WTC11 (cell line): ENCODE results near the gene NAV2. TPM values are rescaled to one million over a fixed set of nuclear protein-coding genes. Genes with fewer than 3 reads are reported as not detected.

Experiments used
- ATAC-seq: fragments of 200-7000 bp; cut with Tn5 transposase; 2 replicates; pipeline ENCODE4 v1.10.0; 2021; ENCODE audit warnings: mild to moderate bottlenecking, moderate library complexity
- CTCF ChIA-PET: fragments of 300-600 bp; sonication (Branson Sonifier 250); formaldehyde crosslinking; loops from one replicate; lab custom pipeline; 2021; ENCODE audit warnings: antibody characterized with exemption; lab: Charles Lee
- POLR2A ChIA-PET: fragments of 350-600 bp; sonication (Branson Sonifier 250); formaldehyde crosslinking; loops from one replicate; lab custom pipeline; 2021; ENCODE audit warnings: antibody characterized with exemption; lab: Charles Lee
- DNase-seq: peaks from one replicate; pipeline ENCODE4 v3.0.0; 2021; ENCODE audit warnings: low spot score
- H3K27ac Mint-ChIP-seq: 2 replicates; pipeline ENCODE4 v1.8.0; 2021; ENCODE audit warnings: mixed read lengths
- H3K27me3 Mint-ChIP-seq: 2 replicates; pipeline ENCODE4 v1.8.0; 2021; ENCODE audit warnings: low read depth, mild to moderate bottlenecking, moderate library complexity, mixed read lengths
- H3K36me3 Mint-ChIP-seq: 2 replicates; pipeline ENCODE4 v1.8.0; 2021; ENCODE audit warnings: mixed read lengths
- H3K4me1 Mint-ChIP-seq: 2 replicates; pipeline ENCODE4 v1.8.0; 2022; ENCODE audit warnings: mixed read lengths
- H3K4me3 Mint-ChIP-seq: 2 replicates; pipeline ENCODE4 v1.8.0; 2021; ENCODE audit warnings: mild to moderate bottlenecking, moderate library complexity, mixed read lengths
- H3K9me3 Mint-ChIP-seq: 2 replicates; pipeline ENCODE4 v1.8.0; 2021; ENCODE audit warnings: mixed read lengths
- ELF4 ChIP-seq: sonication (generic); formaldehyde crosslinking; IDR thresholded peaks from 2 replicates; pipeline ENCODE4 v1.8.1; 2022; ENCODE audit warnings: low read depth, mild to moderate bottlenecking, moderate library complexity, missing genetic modification reagents
- FOXK1 ChIP-seq: sonication (generic); formaldehyde crosslinking; IDR thresholded peaks from 2 replicates; pipeline ENCODE4 v1.8.0; 2022; ENCODE audit warnings: mild to moderate bottlenecking, moderate library complexity, missing genetic modification reagents
- NFE2L1 ChIP-seq: sonication (generic); formaldehyde crosslinking; IDR thresholded peaks from 2 replicates; pipeline ENCODE4 v1.8.1; 2023; ENCODE audit warnings: missing genetic modification reagents
- NR3C1 ChIP-seq: sonication (generic); formaldehyde crosslinking; conservative IDR thresholded peaks from 2 replicates; pipeline ENCODE4 v1.8.1; 2023; ENCODE audit warnings: low read depth, mild to moderate bottlenecking, missing genetic modification reagents
- RELA ChIP-seq: sonication (generic); formaldehyde crosslinking; IDR thresholded peaks from 2 replicates; pipeline ENCODE4 v1.8.1; 2022; ENCODE audit warnings: missing genetic modification reagents, mild to moderate bottlenecking, borderline replicate concordance
- SMAD4 ChIP-seq: sonication (generic); formaldehyde crosslinking; IDR thresholded peaks from 2 replicates; pipeline ENCODE4 v1.8.0; 2022; ENCODE audit warnings: mild to moderate bottlenecking, missing genetic modification reagents
- SP1 ChIP-seq: sonication (generic); formaldehyde crosslinking; conservative IDR thresholded peaks from 2 replicates; pipeline ENCODE4 v1.8.1; 2022; ENCODE audit warnings: missing genetic modification reagents
- TEAD1 ChIP-seq: sonication (generic); formaldehyde crosslinking; IDR thresholded peaks from 2 replicates; pipeline ENCODE4 v1.8.0; 2022; ENCODE audit warnings: mild to moderate bottlenecking, missing genetic modification reagents
- ZNF317 ChIP-seq: sonication (generic); formaldehyde crosslinking; IDR thresholded peaks from 2 replicates; pipeline ENCODE4 v1.8.1; 2023; ENCODE audit warnings: low read depth, mild to moderate bottlenecking, moderate library complexity, missing genetic modification reagents, borderline replicate concordance
- ZNF396 ChIP-seq: fragments of 250-450 bp; sonication (Bioruptor Pico); IDR thresholded peaks from 2 replicates; pipeline ENCODE4 v1.8.0; 2021; ENCODE audit warnings: mild to moderate bottlenecking, moderate library complexity, borderline replicate concordance
- total RNA-seq: library from RNA; stranded (reverse); gene quantifications from 3 replicates; pipeline ENCODE4 v1.2.3, GENCODE V29; 2021
- TF ChIP-seq, protein P1 (sequence below): fragments of 250-450 bp; sonication (Bioruptor Pico); IDR thresholded peaks from 2 replicates; pipeline ENCODE4 v1.9.0; 2021; ENCODE audit warnings: moderate library complexity, mild to moderate bottlenecking, inconsistent platforms, borderline replicate concordance
- TF ChIP-seq, protein P2 (sequence below): sonication (generic); formaldehyde crosslinking; IDR thresholded peaks from 2 replicates; pipeline ENCODE4 v1.8.0; 2022; ENCODE audit warnings: mild to moderate bottlenecking, missing genetic modification reagents
- TF ChIP-seq, protein P3 (sequence below): fragments of 250-450 bp; sonication (Bioruptor Pico); conservative IDR thresholded peaks from 2 replicates; pipeline ENCODE4 v1.9.0; 2021; ENCODE audit warnings: mild to moderate bottlenecking
- TF ChIP-seq, protein P4 (sequence below): fragments of 250-450 bp; sonication (Bioruptor Pico); IDR thresholded peaks from 2 replicates; pipeline ENCODE4 v2.1.2; 2022; ENCODE audit warnings: mild to moderate bottlenecking, moderate library complexity
- TF ChIP-seq, protein P5 (sequence below): sonication (generic); formaldehyde crosslinking; IDR thresholded peaks from 2 replicates; pipeline ENCODE4 v1.8.1; 2023; ENCODE audit warnings: mild to moderate bottlenecking, missing genetic modification reagents, borderline replicate concordance
- TF ChIP-seq, protein P6 (sequence below): sonication (generic); formaldehyde crosslinking; IDR thresholded peaks from 2 replicates; pipeline ENCODE4 v1.8.1; 2022; ENCODE audit warnings: mild to moderate bottlenecking, missing genetic modification reagents, moderate library complexity, borderline replicate concordance

The NAV2 gene
- total RNA-seq, 1 experiment from 2014 or later = 42.8 TPM

DNA sequence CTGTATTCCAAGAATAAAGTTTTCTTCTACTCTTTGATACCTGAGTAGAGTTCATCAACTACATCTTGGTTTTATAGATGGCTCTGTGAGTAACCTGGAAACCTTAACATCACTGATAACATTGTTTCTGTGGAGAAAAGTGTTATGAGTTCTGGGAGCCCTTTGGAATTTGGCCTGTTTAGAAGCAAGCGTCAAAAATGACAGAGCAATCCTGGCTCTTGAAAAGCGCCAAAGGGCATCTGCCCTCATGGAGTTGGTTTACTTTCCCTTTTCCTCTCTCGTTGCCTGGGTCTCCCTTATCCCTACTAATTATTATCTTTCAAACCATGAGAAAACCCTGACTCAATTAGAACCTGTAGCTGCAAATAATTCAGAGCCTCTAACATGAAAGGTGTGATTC lies 307.6 kb downstream of the NAV2 start:
- ChIA-PET POLR2A (no interaction called here), CTCF (no interaction called here)
- ATAC-seq (no peak), DNase-seq (no peak)
- TF ChIP-seq SMAD4 (no peak), FOXK1 (CRISPR knock-in tag) (no peak), NR3C1 (CRISPR knock-in tag) (no peak), ZNF396 (CRISPR knock-in tag) (no peak), NFE2L1 (CRISPR knock-in tag) (no peak), ZNF317 (CRISPR knock-in tag) (no peak), RELA (CRISPR knock-in tag) (no peak), SP1 (no peak), ELF4 (no peak), TEAD1 (CRISPR knock-in tag) (no peak)
- TF ChIP-seq, protein P1, sequence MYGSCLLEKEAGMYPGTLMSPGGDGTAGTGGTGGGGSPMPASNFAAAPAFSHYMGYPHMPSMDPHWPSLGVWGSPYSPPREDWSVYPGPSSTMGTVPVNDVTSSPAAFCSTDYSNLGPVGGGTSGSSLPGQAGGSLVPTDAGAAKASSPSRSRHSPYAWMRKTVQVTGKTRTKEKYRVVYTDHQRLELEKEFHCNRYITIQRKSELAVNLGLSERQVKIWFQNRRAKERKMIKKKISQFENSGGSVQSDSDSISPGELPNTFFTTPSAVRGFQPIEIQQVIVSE (CRISPR knock-in tag) = no peak
- TF ChIP-seq, protein P2, sequence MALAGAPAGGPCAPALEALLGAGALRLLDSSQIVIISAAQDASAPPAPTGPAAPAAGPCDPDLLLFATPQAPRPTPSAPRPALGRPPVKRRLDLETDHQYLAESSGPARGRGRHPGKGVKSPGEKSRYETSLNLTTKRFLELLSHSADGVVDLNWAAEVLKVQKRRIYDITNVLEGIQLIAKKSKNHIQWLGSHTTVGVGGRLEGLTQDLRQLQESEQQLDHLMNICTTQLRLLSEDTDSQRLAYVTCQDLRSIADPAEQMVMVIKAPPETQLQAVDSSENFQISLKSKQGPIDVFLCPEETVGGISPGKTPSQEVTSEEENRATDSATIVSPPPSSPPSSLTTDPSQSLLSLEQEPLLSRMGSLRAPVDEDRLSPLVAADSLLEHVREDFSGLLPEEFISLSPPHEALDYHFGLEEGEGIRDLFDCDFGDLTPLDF (CRISPR knock-in tag) = no peak
- TF ChIP-seq, protein P3, sequence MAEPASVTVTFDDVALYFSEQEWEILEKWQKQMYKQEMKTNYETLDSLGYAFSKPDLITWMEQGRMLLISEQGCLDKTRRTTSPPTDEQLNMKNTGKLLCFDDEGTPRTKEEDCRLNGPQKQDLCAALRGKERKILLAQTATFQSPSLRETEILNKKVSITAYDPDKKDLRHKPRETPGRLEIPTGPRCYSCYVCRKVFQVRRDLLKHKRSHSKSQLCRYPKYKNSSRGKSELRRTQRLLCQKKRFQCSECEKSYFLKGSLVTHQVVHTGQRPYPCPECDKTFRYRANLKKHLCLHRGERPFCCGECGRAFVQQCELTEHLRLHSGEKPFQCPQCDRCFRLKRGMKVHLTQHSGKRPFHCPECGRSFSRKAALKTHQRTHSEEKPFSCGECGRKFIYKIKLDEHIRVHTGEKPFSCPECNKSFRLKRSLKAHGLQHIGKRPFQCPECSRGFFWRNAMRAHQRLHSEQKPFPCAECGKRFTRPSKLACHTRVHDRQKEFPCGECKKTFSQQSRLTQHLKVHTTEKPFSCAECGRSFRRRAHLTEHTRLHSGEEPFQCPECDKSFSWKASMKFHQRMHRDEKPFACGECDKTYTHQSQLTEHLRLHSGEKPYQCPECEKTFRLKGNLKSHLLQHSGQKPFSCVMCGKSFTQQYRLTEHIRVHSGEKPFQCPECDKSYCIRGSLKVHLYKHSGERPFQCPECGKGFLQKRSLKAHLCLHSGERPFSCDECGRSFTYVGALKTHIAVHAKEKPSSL (CRISPR knock-in tag) = no peak
- TF ChIP-seq, protein P4, sequence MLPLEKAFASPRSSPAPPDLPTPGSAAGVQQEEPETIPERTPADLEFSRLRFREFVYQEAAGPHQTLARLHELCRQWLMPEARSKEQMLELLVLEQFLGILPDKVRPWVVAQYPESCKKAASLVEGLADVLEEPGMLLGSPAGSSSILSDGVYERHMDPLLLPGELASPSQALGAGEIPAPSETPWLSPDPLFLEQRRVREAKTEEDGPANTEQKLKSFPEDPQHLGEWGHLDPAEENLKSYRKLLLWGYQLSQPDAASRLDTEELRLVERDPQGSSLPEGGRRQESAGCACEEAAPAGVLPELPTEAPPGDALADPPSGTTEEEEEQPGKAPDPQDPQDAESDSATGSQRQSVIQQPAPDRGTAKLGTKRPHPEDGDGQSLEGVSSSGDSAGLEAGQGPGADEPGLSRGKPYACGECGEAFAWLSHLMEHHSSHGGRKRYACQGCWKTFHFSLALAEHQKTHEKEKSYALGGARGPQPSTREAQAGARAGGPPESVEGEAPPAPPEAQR (CRISPR knock-in tag) = no peak
- TF ChIP-seq, protein P5, sequence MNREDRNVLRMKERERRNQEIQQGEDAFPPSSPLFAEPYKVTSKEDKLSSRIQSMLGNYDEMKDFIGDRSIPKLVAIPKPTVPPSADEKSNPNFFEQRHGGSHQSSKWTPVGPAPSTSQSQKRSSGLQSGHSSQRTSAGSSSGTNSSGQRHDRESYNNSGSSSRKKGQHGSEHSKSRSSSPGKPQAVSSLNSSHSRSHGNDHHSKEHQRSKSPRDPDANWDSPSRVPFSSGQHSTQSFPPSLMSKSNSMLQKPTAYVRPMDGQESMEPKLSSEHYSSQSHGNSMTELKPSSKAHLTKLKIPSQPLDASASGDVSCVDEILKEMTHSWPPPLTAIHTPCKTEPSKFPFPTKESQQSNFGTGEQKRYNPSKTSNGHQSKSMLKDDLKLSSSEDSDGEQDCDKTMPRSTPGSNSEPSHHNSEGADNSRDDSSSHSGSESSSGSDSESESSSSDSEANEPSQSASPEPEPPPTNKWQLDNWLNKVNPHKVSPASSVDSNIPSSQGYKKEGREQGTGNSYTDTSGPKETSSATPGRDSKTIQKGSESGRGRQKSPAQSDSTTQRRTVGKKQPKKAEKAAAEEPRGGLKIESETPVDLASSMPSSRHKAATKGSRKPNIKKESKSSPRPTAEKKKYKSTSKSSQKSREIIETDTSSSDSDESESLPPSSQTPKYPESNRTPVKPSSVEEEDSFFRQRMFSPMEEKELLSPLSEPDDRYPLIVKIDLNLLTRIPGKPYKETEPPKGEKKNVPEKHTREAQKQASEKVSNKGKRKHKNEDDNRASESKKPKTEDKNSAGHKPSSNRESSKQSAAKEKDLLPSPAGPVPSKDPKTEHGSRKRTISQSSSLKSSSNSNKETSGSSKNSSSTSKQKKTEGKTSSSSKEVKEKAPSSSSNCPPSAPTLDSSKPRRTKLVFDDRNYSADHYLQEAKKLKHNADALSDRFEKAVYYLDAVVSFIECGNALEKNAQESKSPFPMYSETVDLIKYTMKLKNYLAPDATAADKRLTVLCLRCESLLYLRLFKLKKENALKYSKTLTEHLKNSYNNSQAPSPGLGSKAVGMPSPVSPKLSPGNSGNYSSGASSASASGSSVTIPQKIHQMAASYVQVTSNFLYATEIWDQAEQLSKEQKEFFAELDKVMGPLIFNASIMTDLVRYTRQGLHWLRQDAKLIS (CRISPR knock-in tag) = no peak
- TF ChIP-seq, protein P6, sequence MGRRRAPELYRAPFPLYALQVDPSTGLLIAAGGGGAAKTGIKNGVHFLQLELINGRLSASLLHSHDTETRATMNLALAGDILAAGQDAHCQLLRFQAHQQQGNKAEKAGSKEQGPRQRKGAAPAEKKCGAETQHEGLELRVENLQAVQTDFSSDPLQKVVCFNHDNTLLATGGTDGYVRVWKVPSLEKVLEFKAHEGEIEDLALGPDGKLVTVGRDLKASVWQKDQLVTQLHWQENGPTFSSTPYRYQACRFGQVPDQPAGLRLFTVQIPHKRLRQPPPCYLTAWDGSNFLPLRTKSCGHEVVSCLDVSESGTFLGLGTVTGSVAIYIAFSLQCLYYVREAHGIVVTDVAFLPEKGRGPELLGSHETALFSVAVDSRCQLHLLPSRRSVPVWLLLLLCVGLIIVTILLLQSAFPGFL (CRISPR knock-in tag) = no peak
- Mint-ChIP-seq H3K4me1 (peaks cover 45% of the 10 kb centered on the region), H3K27me3 (no peaks in the 10 kb centered on the region), H3K27ac (no peak overlapping the region), H3K36me3 (no peaks in the 10 kb centered on the region), H3K4me3 (no peak overlapping the region), H3K9me3 (no peaks in the 10 kb centered on the region)
